H1 (cell line): ENCODE measurements around the gene SEZ6. TPM values are rescaled to one million over a fixed set of nuclear protein-coding genes. Genes with fewer than 3 reads are reported as not detected.

Experiments used
- CTCF ChIA-PET: fragments of 300-600 bp; sonication (Branson Sonifier 250); formaldehyde crosslinking; loops from one replicate; lab custom pipeline; 2021; ENCODE audit not compliant: partially characterized antibody; lab: Charles Lee
- POLR2A ChIA-PET: fragments of 300-600 bp; sonication (Branson Sonifier 250); formaldehyde crosslinking; loops from one replicate; lab custom pipeline; 2021; ENCODE audit warnings: inconsistent platforms; ENCODE audit not compliant: partially characterized antibody; lab: Charles Lee
- DNase-seq, 2 experiments: peaks; one replicate each; pipeline versions ENCODE4 v3.0.0 to v3.0.0-alpha.2; 2010 to 2022; ENCODE audit warnings: low spot score in 2 of 2, low read depth in 1 of 2, mixed read lengths in 1 of 2
- FAIRE-seq: peaks from 2 replicates; lab custom pipeline; 2011; peaks lifted over from hg19 to GRCh38; lab: Jason Lieb, UNC
- H2AFZ ChIP-seq: 2 replicates; pipeline ENCODE4 v1.8.1; 2012; ENCODE audit warnings: low read length, inconsistent platforms
- H2AK5ac ChIP-seq: 2 replicates; pipeline ENCODE4 v1.6.1; 2013; ENCODE audit warnings: low read depth, low read length
- H2BK120ac ChIP-seq: replicated peaks from 2 replicates; pipeline ENCODE3; 2013; ENCODE audit warnings: low read depth, low read length, inconsistent platforms
- H2BK12ac ChIP-seq: 2 replicates; pipeline ENCODE4 v1.6.1; 2013; ENCODE audit warnings: low read depth, low read length
- H2BK15ac ChIP-seq: 2 replicates; pipeline ENCODE4 v1.6.1; 2013; ENCODE audit warnings: low read length
- H2BK20ac ChIP-seq: 2 replicates; pipeline ENCODE4 v1.6.1; 2013; ENCODE audit warnings: low read length
- H2BK5ac ChIP-seq: 2 replicates; pipeline ENCODE4 v1.6.1; 2013; ENCODE audit warnings: low read depth, low read length
- H3K14ac ChIP-seq: 2 replicates; pipeline ENCODE4 v1.6.1; 2013; ENCODE audit warnings: inconsistent platforms; ENCODE audit not compliant: insufficient read length
- H3K18ac ChIP-seq: 2 replicates; pipeline ENCODE4 v1.6.1; 2013; ENCODE audit warnings: low read length; ENCODE audit errors: extremely low read depth
- H3K23ac ChIP-seq: 2 replicates; pipeline ENCODE4 v1.6.1; 2013; ENCODE audit warnings: inconsistent platforms; ENCODE audit not compliant: insufficient read length
- H3K23me2 ChIP-seq: 2 replicates; pipeline ENCODE4 v1.6.1; 2013; ENCODE audit warnings: low read depth, low read length
- H3K27ac ChIP-seq: 2 replicates; pipeline ENCODE4 v1.6.1; 2011; ENCODE audit warnings: low read depth, low read length, inconsistent platforms
- H3K27me3 ChIP-seq, 4 experiments: replicated peaks in 1 of 4; 1 replicate in 1 of 4; 2 replicates in 3 of 4; pipeline versions ENCODE4 v1.6.1 to v1.8.1; 2011 to 2013; ENCODE audit warnings: low read length in 3 of 4, mild to moderate bottlenecking in 3 of 4, inconsistent platforms in 2 of 4, mixed read lengths in 2 of 4, moderate library complexity in 1 of 4; ENCODE audit not compliant: control insufficient read depth in 3 of 4, insufficient read depth in 3 of 4; ENCODE audit errors: extremely low read depth in 1 of 4
- H3K36me3 ChIP-seq, 4 experiments: 2 replicates each; pipeline versions ENCODE4 v1.6.1 to v1.8.1; 2011 to 2013; ENCODE audit warnings: mild to moderate bottlenecking in 4 of 4, low read length in 3 of 4, moderate library complexity in 2 of 4, control low read depth in 1 of 4, inconsistent platforms in 1 of 4; ENCODE audit not compliant: insufficient read depth in 4 of 4, control insufficient read depth in 2 of 4
- H3K4ac ChIP-seq: replicated peaks from 2 replicates; pipeline ENCODE3; 2013; ENCODE audit warnings: low read length, low read depth, mixed read lengths, inconsistent platforms; ENCODE audit not compliant: insufficient read length
- H3K4me1 ChIP-seq, 4 experiments: replicated peaks in 1 of 4; 1 replicate in 1 of 4; 2 replicates in 3 of 4; pipeline versions ENCODE4 v1.6.1 to v1.8.1; 2011 to 2013; ENCODE audit warnings: low read length in 3 of 4, inconsistent platforms in 2 of 4, mixed read lengths in 1 of 4; ENCODE audit not compliant: insufficient read depth in 4 of 4, control insufficient read depth in 3 of 4
- H3K4me2 ChIP-seq, 2 experiments: 2 replicates each; pipeline versions ENCODE4 v1.6.1 to v1.8.1; 2011 to 2013; ENCODE audit warnings: low read depth in 2 of 2, low read length in 2 of 2, control low read depth in 1 of 2, inconsistent platforms in 1 of 2, mild to moderate bottlenecking in 1 of 2; ENCODE audit not compliant: insufficient read depth in 1 of 2
- H3K4me3 ChIP-seq, 4 experiments: fragments of 200-600, 300-600 bp in 1 of 4; sonication (generic), shearing (Covaris generic), sonication (Bioruptor Twin) in 1 of 4; 2 replicates each; pipeline versions ENCODE4 v1.5.1 to v1.8.1; 2011 to 2016; ENCODE audit warnings: low read length in 4 of 4, low read depth in 3 of 4, control low read depth in 2 of 4, inconsistent platforms in 2 of 4, mild to moderate bottlenecking in 2 of 4, mixed read lengths in 1 of 4, moderate library complexity in 1 of 4; ENCODE audit not compliant: insufficient read depth in 2 of 4; ENCODE audit errors: extremely low read depth in 1 of 4
- H3K56ac ChIP-seq: replicated peaks from 2 replicates; pipeline ENCODE3; 2013; ENCODE audit warnings: low read depth, mild to moderate bottlenecking, mixed read lengths, low read length, inconsistent platforms; ENCODE audit not compliant: insufficient read length
- H3K79me1 ChIP-seq: 2 replicates; pipeline ENCODE4 v1.6.1; 2013; ENCODE audit warnings: low read depth, low read length, control low read depth
- H3K79me2 ChIP-seq, 2 experiments: 2 replicates each; pipeline versions ENCODE4 v1.6.1 to v1.8.1; 2012 to 2013; ENCODE audit warnings: low read length in 2 of 2, mild to moderate bottlenecking in 2 of 2, inconsistent platforms in 1 of 2; ENCODE audit not compliant: insufficient read depth in 2 of 2, control insufficient read depth in 1 of 2
- H3K9ac ChIP-seq, 4 experiments: replicated peaks in 1 of 4; 1 replicate in 1 of 4; 2 replicates in 3 of 4; pipeline versions ENCODE4 v1.6.1 to v1.8.1; 2011 to 2013; ENCODE audit warnings: low read depth in 3 of 4, low read length in 3 of 4, control low read depth in 2 of 4, mild to moderate bottlenecking in 2 of 4, moderate library complexity in 2 of 4, inconsistent platforms in 1 of 4; ENCODE audit errors: extremely low read depth in 1 of 4
- H3K9me3 ChIP-seq, 2 experiments: 2 replicates each; pipeline versions ENCODE4 v1.6.1 to v1.8.1; 2012 to 2013; ENCODE audit warnings: mild to moderate bottlenecking in 2 of 2, moderate library complexity in 2 of 2, control low read depth in 1 of 2, inconsistent platforms in 1 of 2, low read depth in 1 of 2, low read length in 1 of 2, mixed read lengths in 1 of 2; ENCODE audit not compliant: insufficient read depth in 2 of 2
- H4K20me1 ChIP-seq, 2 experiments: replicated peaks in 1 of 2; 2 replicates each; pipeline versions ENCODE3 to v1.8.1; 2011 to 2013; ENCODE audit warnings: inconsistent platforms in 2 of 2, low read length in 2 of 2, mild to moderate bottlenecking in 1 of 2; ENCODE audit not compliant: insufficient read depth in 2 of 2, control insufficient read depth in 1 of 2
- H4K5ac ChIP-seq: 2 replicates; pipeline ENCODE4 v1.6.1; 2013; ENCODE audit warnings: low read length, low read depth, mixed read lengths, inconsistent platforms; ENCODE audit not compliant: insufficient read length
- H4K8ac ChIP-seq: 2 replicates; pipeline ENCODE4 v1.8.0; 2013; ENCODE audit warnings: mild to moderate bottlenecking, moderate library complexity, low read length, inconsistent platforms; ENCODE audit not compliant: insufficient read depth; ENCODE audit errors: extremely low read depth
- H4K91ac ChIP-seq: replicated peaks from 2 replicates; pipeline ENCODE3; 2013; ENCODE audit warnings: low read length, mixed read lengths, inconsistent platforms; ENCODE audit not compliant: insufficient read length
- ASH2L ChIP-seq: fragments of 200-600, 300-600 bp; sonication (generic); IDR thresholded peaks from one replicate; pipeline ENCODE4 v1.7.1; 2017; ENCODE audit warnings: low read length
- CBX8 ChIP-seq: fragments of 300-800, 300-1000 bp; sonication (generic); IDR thresholded peaks from 2 replicates; pipeline ENCODE4 v1.7.1; 2016; ENCODE audit warnings: low read depth, low read length, borderline replicate concordance
- CHD1 ChIP-seq: IDR thresholded peaks from 2 replicates; pipeline ENCODE4 v1.6.1; 2012; ENCODE audit warnings: low read depth, low read length, improper control_type of control experiment
- CTBP2 ChIP-seq: IDR thresholded peaks from 2 replicates; pipeline ENCODE4 v1.7.0; 2011; ENCODE audit warnings: borderline replicate concordance, mild to moderate bottlenecking, moderate library complexity, mixed read lengths, low read length; ENCODE audit not compliant: insufficient read depth, insufficient read length
- KDM1A ChIP-seq: fragments of 200-600, 300-600 bp; sonication (generic); IDR thresholded peaks from 2 replicates; pipeline ENCODE4 v1.7.1; 2016; ENCODE audit warnings: mild to moderate bottlenecking, low read length, borderline replicate concordance
- NANOG ChIP-seq: IDR thresholded peaks from 2 replicates; pipeline ENCODE4 v1.6.1; 2011; ENCODE audit warnings: low read length, low read depth, mild to moderate bottlenecking, inconsistent platforms; ENCODE audit not compliant: insufficient read depth, poor library complexity, severe bottlenecking
- SRF ChIP-seq: IDR thresholded peaks from 2 replicates; pipeline ENCODE4 v1.6.1; 2011; ENCODE audit warnings: mild to moderate bottlenecking, low read depth, low read length, moderate library complexity
- TCF12 ChIP-seq: IDR thresholded peaks from 2 replicates; pipeline ENCODE4 v1.6.1; 2011; ENCODE audit warnings: low read depth, mild to moderate bottlenecking, low read length
- WGBS, 2 experiments: shearing (Covaris generic) in 1 of 2; methylation state at CpG; one replicate each; pipeline versions ENCODE4 v1.1.6 to v1.1.7; 2013 to 2015; ENCODE audit warnings: low lambda C conversion rate in 2 of 2, mixed read lengths in 2 of 2, inconsistent platforms in 1 of 2, low coverage in 1 of 2, missing lambda C conversion rate in 1 of 2; ENCODE audit not compliant: insufficient replicate concordance in 2 of 2, insufficient coverage in 1 of 2, insufficient read length in 1 of 2; ENCODE audit errors: extremely low coverage in 1 of 2, missing lambda C conversion rate in 1 of 2; 5-methylcytosine and 5-hydroxymethylcytosine counted together
- polyA plus RNA-seq, 7 experiments: library from polyadenylated mRNA; depleted of rRNA in 3 of 7; stranded (reverse) in 5 of 7; unstranded in 2 of 7; fragments of >200 nt in 5 of 7; fragments of 200-250 nt in 2 of 7; gene quantifications; 1 replicate in 5 of 7; 2 replicates in 1 of 7; 4 replicates in 1 of 7; pipeline versions ENCODE4 v1.2.1 to v1.2.3, GENCODE V29; 2011 to 2013; ENCODE audit warnings: missing spikeins in 2 of 7, mixed read lengths in 2 of 7
- total RNA-seq: library from RNA; stranded (reverse); fragmentation: NEBNext Ultra II Directional; extraction: Animal tissue kit (Norgen Biotek cat#: 25700); gene quantifications from 2 replicates; pipeline ENCODE4 v1.2.1, GENCODE V29; 2021

Gene SEZ6
- total and polyA plus RNA-seq, 2 of the 8 experiments (the other 6 are each of a cell fraction or from before 2014, with no cell fraction given) = 6.9 to 16.1 TPM

GRCh38 chr17:28985950-28986713 is 19.7 kb downstream of the SEZ6 start:
- ChIA-PET POLR2A (interaction anchor here (0.7 to 3.1 kb wide), 5 partner anchors 12 to 306 kb away, joined by 3 to 14 read pairs (median 3); no protein-coding TSS in a partner anchor), CTCF (interaction anchor here (0.7 to 3.2 kb wide), 14 partner anchors 10 to 284 kb away, joined by 3 to 23 read pairs (median 4); no protein-coding TSS in a partner anchor)
- Histone ChIP-seq H4K8ac (peak overlapping the region; percentile 42; the same call in 1 of the 2 replicates), H2BK20ac (peak overlapping the region; percentile 67; the same call in 1 of the 2 replicates), H2BK5ac (peak overlapping the region; percentile 82; the same call in 1 of the 2 replicates), H3K4ac (no peak overlapping the region), H3K14ac (no peak overlapping the region), H3K23me2 (no peaks in the 10 kb centered on the region; the same call in 1 of the 2 replicates), H2BK12ac (peak overlapping the region; percentile 92; the same call in 1 of the 2 replicates), H3K4me3 (peak overlapping the region in 1 of 4 experiments; percentile 48; a peak in 2 of 8 replicates), H2AFZ (no peak overlapping the region; the same call in 1 of the 2 replicates), H3K27me3 (no peaks in the 10 kb centered on the region; a peak in 1 of 7 replicates), H3K79me1 (no peaks in the 10 kb centered on the region; the same call in 1 of the 2 replicates), H3K18ac (peak overlapping the region; percentile 5; the same call in 1 of the 2 replicates), H2AK5ac (no peak overlapping the region), H4K5ac (peak overlapping the region; percentile 31), H3K4me2 (peak overlapping the region; percentile 53 to 57; a peak in 3 of 4 replicates), H3K9ac (no peak overlapping the region), H4K91ac (peak overlapping the region; percentile 90), H2BK120ac (peak overlapping the region; percentile 41), H3K79me2 (no peaks in the 10 kb centered on the region), H2BK15ac (peak overlapping the region; percentile 98; the same call in 1 of the 2 replicates), H3K23ac (no peak overlapping the region), H3K36me3 (no peaks in the 10 kb centered on the region), H3K56ac (no peak overlapping the region), H3K27ac (no peak overlapping the region), H3K9me3 (no peaks in the 10 kb centered on the region), H4K20me1 (no peaks in the 10 kb centered on the region), H3K4me1 (peaks cover 14 to 18% (median 16%) of the 10 kb centered on the region in 4 experiments)
- DNase-seq = peak; percentile 31 to 81
- no peak for FAIRE-seq
- TF ChIP-seq CHD1 (no peak), TCF12 (peak; percentile 55; the same call in 1 of the 2 replicates), ASH2L (peak; percentile 24), NANOG (peak; percentile 80), SRF (no peak), KDM1A (0 out of 2 replicates have a peak, but pooled peaks have one; percentile 9), CBX8 (no peak), CTBP2 (peak; percentile 44)
- 24% methylated on average over 31 of the region's 36 CpGs; no CpG with 5 or more reads in 1 of the 2 experiments for WGBS, 2 experiments
